ENCODE data around the gene BHLHE41. TPM values are rescaled to one million over a fixed set of nuclear protein-coding genes. Genes with fewer than 3 reads are reported as not detected.

BHLHE41 gene
- total and polyA plus RNA-seq, 4 donors: 13.4 to 61.6 (median 28.2) TPM

DNA sequence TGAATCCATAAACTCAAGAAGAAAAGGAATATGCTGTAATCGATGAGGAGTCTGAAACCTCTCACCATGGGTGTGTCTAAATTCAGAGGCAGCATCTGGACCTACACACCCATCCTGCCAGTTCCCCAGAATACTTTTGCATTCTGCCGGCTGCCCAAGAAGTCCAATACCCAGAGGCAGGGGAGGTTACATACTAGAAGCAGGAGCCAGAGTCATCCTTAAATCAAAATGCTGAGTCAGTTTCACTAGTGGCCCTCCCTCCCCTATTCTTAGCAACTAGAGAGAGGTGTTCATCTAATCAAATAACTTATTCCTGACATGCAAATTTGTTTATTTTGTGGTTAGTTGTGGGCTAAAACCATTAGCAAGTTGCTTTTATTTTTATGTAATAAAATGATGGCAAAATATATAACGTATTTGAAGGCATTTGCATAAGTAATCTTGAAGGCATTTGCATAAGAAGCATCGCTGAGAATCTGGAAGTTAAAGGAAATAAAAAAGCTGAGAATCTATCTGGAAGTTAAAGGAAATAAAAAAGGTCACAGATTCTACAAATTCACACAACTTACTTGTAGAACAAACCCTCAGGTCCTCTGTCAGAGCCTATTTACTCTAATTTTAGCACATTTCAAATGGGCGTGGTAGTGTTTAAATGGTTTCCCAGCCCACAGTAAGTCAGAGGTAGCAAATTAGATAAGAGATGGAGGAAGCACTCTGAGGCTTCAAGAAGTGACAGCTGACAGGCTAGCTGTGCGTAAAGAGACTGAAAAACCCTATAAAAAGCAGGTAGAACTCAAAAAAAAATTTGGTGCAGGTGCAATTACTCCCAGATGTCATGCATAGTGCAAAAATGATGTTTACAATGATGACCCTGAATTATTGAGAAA is 7.8 kb downstream of the BHLHE41 start:
- Histone ChIP-seq H3K27me3 (ENCODE audit: control insufficient read depth, insufficient read depth, low read length) (no peaks in the 10 kb centered on the region), H3K4me1 (ENCODE audit: control insufficient read depth, insufficient read depth, low read length) (peaks cover 15% of the 10 kb centered on the region), H3K27ac (ENCODE audit: low read depth, low read length) (no peak overlapping the region), H3K4me3 (ENCODE audit: low read depth, low read length) (no peak overlapping the region), H3K36me3 (ENCODE audit: control insufficient read depth, insufficient read depth, low read length) (no peaks in the 10 kb centered on the region), H3K9me3 (ENCODE audit: control insufficient read depth, insufficient read depth, low read length) (no peaks in the 10 kb centered on the region)
- WGBS (ENCODE audit: insufficient coverage): 50% methylated on average over 2 of the region's 6 CpGs
- no peak for DNase-seq (ENCODE audit: low read depth in 4 of 6, low spot score in 6 of 6)

DNA sequence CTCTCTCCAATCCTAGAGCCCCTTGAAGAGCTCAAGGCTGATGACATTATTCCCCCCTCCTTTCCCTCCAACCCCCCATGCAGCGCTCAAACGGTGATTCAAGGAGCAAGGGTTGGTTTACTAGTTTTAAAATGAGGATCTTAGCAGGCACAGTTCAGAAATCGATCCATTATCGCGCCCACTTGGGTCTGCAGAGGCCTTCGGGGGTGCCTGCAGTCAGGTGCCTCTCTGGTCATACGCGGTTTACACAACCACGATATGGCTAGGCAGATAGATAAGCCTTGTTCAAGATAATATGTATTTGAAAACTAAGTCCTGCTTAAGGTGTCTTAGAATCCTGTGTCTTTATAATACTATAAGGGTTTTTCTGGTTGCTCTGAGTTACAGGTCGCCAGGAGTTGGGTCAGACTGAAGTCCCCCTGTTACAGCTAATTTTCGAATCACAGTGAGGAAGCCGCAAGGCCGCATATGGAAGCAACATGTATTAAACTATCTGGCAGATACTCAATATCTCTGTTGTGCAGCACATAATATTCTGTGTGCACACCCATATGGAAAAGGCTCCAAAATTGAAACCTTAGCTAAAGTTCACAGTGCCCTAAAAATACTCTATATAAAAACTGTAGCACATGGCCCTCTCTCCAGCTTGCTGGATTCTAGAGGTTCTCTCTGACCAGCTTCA is 10.0 kb downstream of the BHLHE41 start:
- Histone ChIP-seq H3K27ac (ENCODE audit: low read depth, low read length) (peak overlapping the region; percentile 92), H3K4me1 (ENCODE audit: control insufficient read depth, insufficient read depth, low read length) (peaks cover 15% of the 10 kb centered on the region), H3K36me3 (ENCODE audit: control insufficient read depth, insufficient read depth, low read length) (no peaks in the 10 kb centered on the region), H3K9me3 (ENCODE audit: control insufficient read depth, insufficient read depth, low read length) (no peaks in the 10 kb centered on the region), H3K4me3 (ENCODE audit: low read depth, low read length) (peak overlapping the region; percentile 80), H3K27me3 (ENCODE audit: control insufficient read depth, insufficient read depth, low read length) (no peaks in the 10 kb centered on the region)
- WGBS (ENCODE audit: insufficient coverage): 39% methylated on average over 9 of the region's 13 CpGs
- DNase-seq (ENCODE audit: low read depth in 4 of 6, low spot score in 6 of 6): no peak

DNA sequence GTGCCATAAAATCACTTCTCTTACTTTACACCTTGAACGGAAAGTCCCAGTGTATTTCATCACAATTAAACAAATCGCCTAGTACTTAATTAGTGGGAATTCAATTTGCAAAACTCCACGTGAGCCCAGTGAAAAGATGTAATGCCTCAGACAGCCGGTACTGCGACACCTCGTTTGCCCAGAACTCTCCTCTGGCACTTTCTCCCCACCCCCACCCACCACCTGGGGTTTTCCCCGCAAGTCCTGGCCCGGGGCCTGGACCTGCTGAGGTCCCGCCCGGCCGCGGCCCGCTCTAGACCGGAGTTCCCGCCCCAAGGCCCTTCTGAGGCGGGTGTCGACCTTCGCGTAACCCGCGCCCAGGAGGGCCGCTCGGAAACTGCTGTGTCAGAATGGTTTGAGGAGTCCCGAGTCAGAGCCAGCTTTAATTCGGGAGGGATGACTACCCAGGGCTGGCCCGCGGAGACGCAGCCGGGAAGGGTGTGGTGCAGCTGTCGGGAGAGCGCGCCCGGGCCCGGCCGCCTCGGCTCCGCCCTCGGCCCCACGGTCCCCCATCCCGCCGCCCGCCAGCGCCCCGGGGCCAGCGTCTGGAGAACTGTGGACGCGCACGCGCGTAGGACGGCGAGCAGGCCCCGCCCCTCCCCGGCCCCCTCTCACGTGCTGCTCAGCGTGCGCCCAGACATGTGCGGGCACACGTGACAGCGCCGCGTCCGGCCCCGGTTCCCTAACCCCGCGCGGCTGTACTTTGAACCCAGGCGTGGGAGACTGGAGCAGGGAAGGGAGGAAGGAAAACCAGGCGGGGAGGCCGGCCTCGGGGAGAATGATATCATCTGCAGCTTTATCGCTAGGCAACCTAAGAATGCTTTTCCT is 10.8 kb downstream of the BHLHE41 start:
- Histone ChIP-seq H3K4me1 (ENCODE audit: control insufficient read depth, insufficient read depth, low read length) (peaks cover 15% of the 10 kb centered on the region), H3K27me3 (ENCODE audit: control insufficient read depth, insufficient read depth, low read length) (no peaks in the 10 kb centered on the region), H3K27ac (ENCODE audit: low read depth, low read length) (peak overlapping the region; percentile 94), H3K9me3 (ENCODE audit: control insufficient read depth, insufficient read depth, low read length) (no peaks in the 10 kb centered on the region), H3K36me3 (ENCODE audit: control insufficient read depth, insufficient read depth, low read length) (no peaks in the 10 kb centered on the region), H3K4me3 (ENCODE audit: low read depth, low read length) (peak overlapping the region; percentile 80)
- under 1% methylated on average over 67 of the region's 72 CpGs for WGBS (ENCODE audit: insufficient coverage)
- peak; percentile 72 to 95 (median 80) for DNase-seq (ENCODE audit: low read depth in 4 of 6, low spot score in 6 of 6)

- peak in 1 of 6 donors; percentile 26 for DNase-seq (ENCODE audit: low read depth in 4 of 6, low spot score in 6 of 6)
- no peaks in the 10 kb centered on the region for H3K27me3 ChIP-seq (ENCODE audit: control insufficient read depth, insufficient read depth, low read length)
- peak overlapping the region; percentile 80 for H3K4me3 ChIP-seq (ENCODE audit: low read depth, low read length)
- no CpG with 5 or more reads among the region's 6 CpGs for WGBS (ENCODE audit: insufficient coverage)
- no peaks in the 10 kb centered on the region for H3K9me3 ChIP-seq (ENCODE audit: control insufficient read depth, insufficient read depth, low read length)
- no peaks in the 10 kb centered on the region for H3K36me3 ChIP-seq (ENCODE audit: control insufficient read depth, insufficient read depth, low read length)
- no peak overlapping the region for H3K27ac ChIP-seq (ENCODE audit: low read depth, low read length)
- peaks cover 15% of the 10 kb centered on the region for H3K4me1 ChIP-seq (ENCODE audit: control insufficient read depth, insufficient read depth, low read length)
Measured at GRCh38 chr12:26113181-26113654, 11.6 kb downstream of the BHLHE41 start.

DNA sequence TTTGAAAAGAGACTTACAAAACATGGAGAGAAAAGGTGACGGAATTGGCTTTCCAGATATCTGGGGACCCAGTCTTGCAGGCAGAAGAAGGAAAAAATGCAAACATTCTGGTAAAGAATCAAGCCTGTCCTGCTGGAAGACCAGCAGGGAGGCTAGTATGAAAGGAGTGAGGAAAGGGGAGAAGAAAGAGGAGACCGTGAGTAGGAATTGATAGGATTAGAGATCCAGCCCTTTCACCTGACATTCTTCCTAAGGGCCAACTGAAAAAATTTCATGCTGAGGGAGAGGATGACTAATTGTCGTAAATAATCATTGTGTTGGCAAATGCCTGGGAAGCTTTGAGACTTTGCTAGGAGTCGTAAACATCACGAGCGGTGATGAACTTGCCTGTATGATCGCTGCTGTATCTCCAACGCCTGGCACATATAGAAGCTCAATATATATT is 12.1 kb downstream of the BHLHE41 start:
- no peak overlapping the region for H3K4me3 ChIP-seq (ENCODE audit: low read depth, low read length)
- H3K4me1 ChIP-seq (ENCODE audit: control insufficient read depth, insufficient read depth, low read length): peaks cover 15% of the 10 kb centered on the region
- H3K27ac ChIP-seq (ENCODE audit: low read depth, low read length): no peak overlapping the region
- H3K9me3 ChIP-seq (ENCODE audit: control insufficient read depth, insufficient read depth, low read length): no peaks in the 10 kb centered on the region
- H3K27me3 ChIP-seq (ENCODE audit: control insufficient read depth, insufficient read depth, low read length): no peaks in the 10 kb centered on the region
- H3K36me3 ChIP-seq (ENCODE audit: control insufficient read depth, insufficient read depth, low read length): no peaks in the 10 kb centered on the region
- 45% methylated on average over 6 of the region's 8 CpGs for WGBS (ENCODE audit: insufficient coverage)
- DNase-seq (ENCODE audit: low read depth in 4 of 6, low spot score in 6 of 6): no peak

DNA sequence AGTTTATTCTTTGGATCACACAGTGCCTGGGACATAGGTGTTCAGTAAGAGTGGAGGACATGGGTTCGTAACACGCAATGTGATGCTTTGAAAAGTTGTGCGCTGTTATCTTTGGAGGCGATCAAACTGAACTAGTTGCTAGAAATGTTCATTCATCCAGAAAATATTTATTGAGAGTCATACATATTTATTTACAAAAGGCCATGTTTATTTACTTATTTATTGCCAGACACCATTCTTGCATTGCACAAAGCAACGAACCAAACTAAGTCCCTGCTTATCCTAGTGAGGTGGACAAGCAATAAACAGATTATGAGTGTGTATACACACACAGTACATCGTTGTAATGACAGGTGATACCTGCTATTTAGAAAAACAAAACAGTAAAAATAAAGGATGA is 12.6 kb downstream of the BHLHE41 start:
- Histone ChIP-seq H3K4me1 (ENCODE audit: control insufficient read depth, insufficient read depth, low read length) (peaks cover 15% of the 10 kb centered on the region), H3K27me3 (ENCODE audit: control insufficient read depth, insufficient read depth, low read length) (no peaks in the 10 kb centered on the region), H3K27ac (ENCODE audit: low read depth, low read length) (no peak overlapping the region), H3K36me3 (ENCODE audit: control insufficient read depth, insufficient read depth, low read length) (no peaks in the 10 kb centered on the region), H3K4me3 (ENCODE audit: low read depth, low read length) (no peak overlapping the region), H3K9me3 (ENCODE audit: control insufficient read depth, insufficient read depth, low read length) (no peaks in the 10 kb centered on the region)
- no CpG with 5 or more reads among the region's 6 CpGs for WGBS (ENCODE audit: insufficient coverage)
- no peak for DNase-seq (ENCODE audit: low read depth in 4 of 6, low spot score in 6 of 6)

GRCh38 chr12:26109343-26109881 is 15.4 kb downstream of the BHLHE41 start:
- 72% methylated on average over 8 of the region's 10 CpGs for WGBS (ENCODE audit: insufficient coverage)
- Histone ChIP-seq H3K4me3 (ENCODE audit: low read depth, low read length) (no peak overlapping the region), H3K36me3 (ENCODE audit: control insufficient read depth, insufficient read depth, low read length) (no peaks in the 10 kb centered on the region), H3K4me1 (ENCODE audit: control insufficient read depth, insufficient read depth, low read length) (peaks cover 10% of the 10 kb centered on the region), H3K9me3 (ENCODE audit: control insufficient read depth, insufficient read depth, low read length) (no peaks in the 10 kb centered on the region), H3K27me3 (ENCODE audit: control insufficient read depth, insufficient read depth, low read length) (no peaks in the 10 kb centered on the region), H3K27ac (ENCODE audit: low read depth, low read length) (no peak overlapping the region)
- no peak for DNase-seq (ENCODE audit: low read depth in 4 of 6, low spot score in 6 of 6)

- Histone ChIP-seq H3K27ac (ENCODE audit: low read depth, low read length) (no peak overlapping the region), H3K4me1 (ENCODE audit: control insufficient read depth, insufficient read depth, low read length) (peaks cover 8% of the 10 kb centered on the region), H3K27me3 (ENCODE audit: control insufficient read depth, insufficient read depth, low read length) (no peaks in the 10 kb centered on the region), H3K36me3 (ENCODE audit: control insufficient read depth, insufficient read depth, low read length) (no peaks in the 10 kb centered on the region), H3K9me3 (ENCODE audit: control insufficient read depth, insufficient read depth, low read length) (no peaks in the 10 kb centered on the region), H3K4me3 (ENCODE audit: low read depth, low read length) (no peak overlapping the region)
- WGBS (ENCODE audit: insufficient coverage): 78% methylated on average over 1 of the region's 2 CpGs
- DNase-seq (ENCODE audit: low read depth in 4 of 6, low spot score in 6 of 6): no peak
Measured at GRCh38 chr12:26108915-26109314, 15.9 kb downstream of the BHLHE41 start.

DNA sequence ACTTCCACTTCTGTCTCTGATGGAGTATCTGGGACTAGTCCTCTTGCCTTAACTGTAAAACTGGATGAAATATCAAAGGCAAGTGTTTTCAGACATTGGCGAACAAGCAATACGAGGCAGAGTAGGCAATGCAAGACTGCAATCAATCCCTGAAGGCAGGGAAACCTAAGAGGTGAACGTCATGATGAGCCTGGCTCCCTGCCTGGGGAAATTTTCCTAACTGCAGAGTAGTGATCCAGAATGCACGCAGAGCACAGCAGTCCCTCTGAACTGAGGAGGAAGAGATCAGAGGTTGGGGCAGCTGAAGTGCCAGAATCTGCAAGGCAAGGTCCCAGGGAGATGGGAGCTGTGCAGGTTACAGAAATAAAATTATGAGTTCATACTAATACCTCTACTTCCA is 18.5 kb downstream of the BHLHE41 start:
- no peak overlapping the region for H3K27ac ChIP-seq (ENCODE audit: low read depth, low read length)
- WGBS (ENCODE audit: insufficient coverage): 65% methylated on average over 4 of the region's 4 CpGs

More for the DNA sequence above, 18.5 kb downstream of the BHLHE41 start:
- DNase-seq (ENCODE audit: low read depth in 4 of 6, low spot score in 6 of 6): no peak
- Histone ChIP-seq H3K27me3 (ENCODE audit: control insufficient read depth, insufficient read depth, low read length) (no peaks in the 10 kb centered on the region), H3K9me3 (ENCODE audit: control insufficient read depth, insufficient read depth, low read length) (no peaks in the 10 kb centered on the region), H3K4me1 (ENCODE audit: control insufficient read depth, insufficient read depth, low read length) (no peaks in the 10 kb centered on the region), H3K36me3 (ENCODE audit: control insufficient read depth, insufficient read depth, low read length) (no peaks in the 10 kb centered on the region), H3K4me3 (ENCODE audit: low read depth, low read length) (no peak overlapping the region)
